ENCODE measurements around the gene TRAF3IP1.
"Not testable (repeated sequence)": the region's sequence is repeated elsewhere in the genome, so short reads cannot be mapped to it uniquely, and the experiment has no call there.

TRAF3IP1 gene

DNA sequence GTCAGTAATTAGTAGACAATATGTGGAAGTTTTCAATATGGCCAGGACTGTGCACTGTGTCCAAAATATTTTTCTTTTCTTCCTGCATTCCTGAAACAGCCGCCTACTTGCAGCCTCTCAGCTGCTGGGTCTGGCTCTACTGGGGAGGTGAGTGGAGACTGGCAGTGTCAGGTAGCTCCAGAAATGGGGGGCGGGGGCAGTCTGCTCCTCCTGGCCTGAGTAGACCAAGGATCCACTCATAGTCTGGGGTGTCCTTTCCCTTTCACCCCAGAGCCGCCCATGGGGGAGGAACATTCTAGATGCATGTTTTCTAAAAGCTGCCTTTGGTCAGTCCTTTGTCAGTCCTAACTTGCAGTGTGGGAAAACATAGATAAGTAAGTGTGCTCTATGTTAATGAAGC is 23.7 kb downstream of the TRAF3IP1 start:
- no peak for DNase-seq

GRCh38 chr2:238344517-238344916 is 24.2 kb downstream of the TRAF3IP1 start:
- no peak for DNase-seq

DNA sequence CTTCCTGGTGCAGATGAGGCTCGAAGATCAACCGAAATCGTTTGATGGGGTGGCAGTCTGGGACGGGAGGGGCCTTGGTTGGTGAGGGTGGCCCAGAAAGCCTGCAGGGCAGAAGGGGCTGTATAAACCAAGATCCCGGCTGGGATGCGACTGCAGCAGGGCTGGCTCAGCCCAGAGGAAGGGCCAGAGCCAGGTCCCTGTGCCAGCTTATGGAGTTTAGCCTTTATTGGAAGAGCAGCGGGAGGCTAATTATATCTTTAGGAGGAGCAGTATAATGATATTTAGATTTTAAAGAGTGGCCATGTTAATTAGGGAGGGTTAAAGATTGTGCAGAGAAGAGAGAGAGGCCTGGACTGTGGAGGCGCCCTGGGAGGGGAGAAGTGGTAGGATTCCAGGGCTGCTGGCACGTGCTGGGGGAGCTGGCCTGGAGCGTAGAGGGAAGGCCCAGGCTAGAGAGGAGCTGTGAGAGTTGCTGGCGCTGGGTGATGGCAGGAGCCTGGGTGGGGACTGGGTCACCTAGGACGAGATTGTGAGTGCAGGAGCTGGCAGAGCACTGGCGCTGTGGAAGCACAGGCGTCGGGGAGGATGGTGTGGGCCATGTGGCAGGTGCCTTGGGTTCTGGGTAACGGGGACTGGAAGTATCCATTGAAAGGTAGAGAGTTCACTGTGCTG is 25.1 kb downstream of the TRAF3IP1 start:
- no peak for DNase-seq

DNA sequence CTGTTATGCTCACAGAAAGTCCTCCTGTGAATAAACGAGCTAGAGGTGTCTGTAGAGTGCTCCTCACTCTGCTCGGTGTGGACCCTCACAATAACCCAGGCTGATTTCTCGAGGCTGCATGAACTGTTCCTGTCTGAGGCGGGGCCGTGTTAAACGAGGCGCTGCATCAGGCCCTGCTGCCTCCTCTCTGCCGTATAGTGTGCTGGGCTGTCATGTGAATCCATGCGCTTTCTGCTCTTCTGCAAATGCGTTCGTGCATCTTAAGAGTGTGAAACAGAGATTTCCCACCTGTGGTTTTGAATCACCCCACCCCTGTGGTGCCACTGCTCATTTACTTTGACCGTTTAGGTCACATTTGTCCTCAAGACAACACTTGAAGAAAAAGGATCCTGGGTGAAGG is 26.2 kb downstream of the TRAF3IP1 start:
- DNase-seq, result no peak

- no peak for DNase-seq
Observed at GRCh38 chr2:238350150-238350897, 30.0 kb downstream of the TRAF3IP1 start.

DNA sequence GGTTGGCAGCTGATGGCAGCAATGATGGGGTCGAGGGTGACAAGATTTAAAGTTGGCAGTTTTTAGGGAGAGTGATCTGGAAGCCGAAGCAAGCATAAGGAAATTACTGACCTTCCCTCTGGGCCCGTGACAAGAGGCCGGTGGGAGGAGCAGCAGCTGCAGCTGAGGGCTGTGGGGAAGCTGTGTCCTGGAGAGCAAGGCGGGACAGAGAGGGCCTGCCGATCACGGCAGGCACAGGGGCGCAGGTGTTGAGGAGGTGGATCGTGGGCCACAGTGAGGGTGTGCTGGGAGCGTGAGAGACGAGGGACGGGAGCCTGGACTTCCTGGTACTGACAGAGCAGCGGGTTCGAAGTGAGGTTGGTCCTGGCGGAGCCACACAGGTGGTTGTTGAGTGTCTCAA is 31.0 kb downstream of the TRAF3IP1 start:
- no peak for DNase-seq

DNA sequence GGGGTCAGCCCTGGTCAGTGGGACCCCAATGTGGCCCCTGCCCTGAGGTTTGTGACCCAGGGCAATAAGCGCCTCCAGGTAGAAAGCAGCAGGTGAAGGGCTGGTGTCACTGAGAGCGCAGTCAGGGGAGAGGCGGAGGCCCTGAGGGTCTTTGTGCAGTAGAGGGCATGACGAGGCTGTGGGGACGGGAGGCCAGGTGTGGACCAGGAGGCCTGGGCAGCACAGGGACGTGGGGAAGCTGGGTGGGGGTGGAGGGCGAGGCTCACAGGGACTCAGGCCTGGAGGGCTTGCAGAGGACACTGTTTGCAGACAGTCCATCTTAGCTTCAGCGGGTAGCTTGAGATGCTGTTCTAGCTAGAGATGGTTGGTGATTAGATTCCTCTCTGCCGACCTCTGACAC is 32.0 kb downstream of the TRAF3IP1 start:
- DNase-seq, result no peak

DNA sequence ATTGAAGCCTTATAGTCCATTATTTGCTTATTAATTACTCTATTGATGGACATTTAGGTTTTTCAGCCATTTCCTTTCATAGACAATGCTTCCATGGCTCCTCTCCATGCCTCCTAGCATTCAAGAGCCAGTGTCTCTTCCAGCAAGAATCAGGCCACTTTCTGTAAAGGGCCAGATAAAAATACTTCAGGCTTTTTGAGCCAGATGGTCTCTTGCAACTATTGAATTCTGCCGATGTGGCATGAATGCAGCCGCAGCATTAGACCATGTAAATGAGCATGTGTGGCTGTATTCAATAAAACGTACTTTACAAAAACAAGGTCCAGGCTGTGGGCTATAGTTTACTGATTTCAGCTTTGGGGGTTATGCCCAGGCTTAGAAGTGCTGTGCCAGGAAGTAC is 38.5 kb downstream of the TRAF3IP1 start:
- DNase-seq, result no peak

- DNase-seq, result no peak
Observed at GRCh38 chr2:238359403-238359802, 39.1 kb downstream of the TRAF3IP1 start.

DNA sequence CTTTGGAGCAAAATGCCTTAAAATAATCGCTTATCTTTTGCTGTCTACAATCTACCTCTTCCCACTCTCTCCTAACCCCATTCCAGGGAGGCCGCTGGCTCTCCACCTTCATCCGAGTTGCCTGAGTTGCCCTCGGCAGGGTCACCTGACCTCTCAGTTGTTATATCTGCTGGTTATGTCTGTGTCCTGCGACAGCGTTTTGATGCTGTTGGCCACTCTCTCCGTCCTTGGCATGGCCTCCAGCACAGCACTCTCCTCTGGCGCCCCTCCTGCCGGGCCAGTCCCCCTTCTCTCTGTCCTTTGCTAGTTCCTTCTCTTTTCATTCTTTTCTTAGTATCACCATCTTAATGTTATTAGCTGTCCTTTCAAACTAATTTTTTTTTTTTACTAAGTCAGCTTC is 41.6 kb downstream of the TRAF3IP1 start:
- DNase-seq, result no peak

GRCh38 chr2:238362626-238363025 is 42.3 kb downstream of the TRAF3IP1 start:
- DNase-seq, result no peak

DNA sequence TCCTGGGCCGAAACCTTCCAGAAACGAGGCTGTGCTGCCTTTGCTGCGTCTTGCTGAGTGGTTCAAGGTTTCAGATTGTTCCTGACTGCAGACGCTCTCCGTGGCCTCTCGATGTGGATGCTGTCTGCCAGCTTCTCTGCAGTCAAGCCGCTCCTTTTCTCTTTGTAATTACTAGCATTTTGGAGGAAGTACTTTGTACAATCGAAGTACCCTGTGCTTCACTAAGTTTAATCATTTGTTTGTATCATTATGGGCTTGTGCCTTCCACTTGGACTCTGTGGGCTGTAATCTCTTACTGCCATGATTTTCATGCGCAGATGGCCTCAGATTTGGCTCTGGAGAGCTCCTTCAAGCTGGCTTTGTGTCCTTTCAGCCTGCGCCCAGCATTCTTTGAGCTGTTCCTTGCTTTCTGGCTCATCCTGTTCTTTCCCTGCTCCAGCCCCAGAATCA is 49.3 kb downstream of the TRAF3IP1 start:
- no peak for DNase-seq

GRCh38 chr2:238370094-238370822 is 49.9 kb downstream of the TRAF3IP1 start:
- DNase-seq, result no peak

DNA sequence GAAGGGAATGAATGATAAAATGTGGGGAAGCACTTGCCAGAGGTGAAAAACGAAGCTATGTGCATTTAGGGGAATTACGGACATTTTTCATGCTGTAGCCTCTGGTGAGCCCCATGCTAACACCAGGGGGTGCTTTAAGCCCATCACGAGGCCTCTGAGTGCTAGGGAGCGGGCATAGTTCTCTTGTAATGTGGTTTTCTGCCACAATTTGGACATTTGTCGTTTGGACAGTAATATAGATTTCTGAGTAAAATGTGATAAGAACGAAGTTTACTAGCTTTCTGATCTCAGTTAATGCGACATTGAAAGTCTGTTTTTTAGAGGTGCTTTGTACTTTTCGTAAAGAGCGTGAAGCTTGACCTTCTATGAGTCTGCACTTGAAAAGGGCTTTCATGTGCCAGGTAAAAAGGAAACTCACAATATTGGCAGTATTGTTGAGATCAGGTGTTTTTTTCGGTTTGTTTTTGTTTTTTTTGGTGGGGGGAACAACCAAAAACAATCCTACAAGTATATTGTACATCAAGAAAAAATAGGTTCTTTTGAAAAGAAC is 50.6 kb downstream of the TRAF3IP1 start:
- DNase-seq, result peak; percentile 70

- DNase-seq, result not testable (repeated sequence)
Observed at GRCh38 chr2:238372277-238372676, 52.0 kb downstream of the TRAF3IP1 start.

DNA sequence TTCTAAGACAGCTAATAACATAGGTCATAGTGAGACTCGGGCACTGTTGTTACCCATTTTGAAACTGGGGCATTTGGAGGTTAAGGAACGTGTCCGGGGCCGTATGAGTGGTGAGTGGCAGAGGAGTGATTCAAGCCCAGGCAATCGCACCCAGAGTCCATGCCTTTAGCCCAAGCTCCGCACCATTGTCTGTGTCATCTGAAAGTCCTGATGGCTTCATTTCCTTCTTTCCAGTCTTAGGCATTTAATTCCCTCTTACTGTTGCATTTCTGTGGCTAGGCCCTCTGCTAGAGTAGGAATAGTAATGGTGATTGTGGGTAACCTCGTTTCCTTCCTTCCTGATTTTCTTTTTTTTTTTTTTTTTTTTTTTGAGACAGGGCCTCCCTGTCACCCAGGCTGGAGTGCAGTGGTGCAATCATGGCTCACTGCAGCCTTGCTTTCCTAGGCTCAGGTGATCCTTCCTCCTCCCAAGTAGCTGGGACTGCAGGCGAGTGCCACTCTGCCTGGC is 56.6 kb downstream of the TRAF3IP1 start:
- DNase-seq, result peak; percentile 61

DNA sequence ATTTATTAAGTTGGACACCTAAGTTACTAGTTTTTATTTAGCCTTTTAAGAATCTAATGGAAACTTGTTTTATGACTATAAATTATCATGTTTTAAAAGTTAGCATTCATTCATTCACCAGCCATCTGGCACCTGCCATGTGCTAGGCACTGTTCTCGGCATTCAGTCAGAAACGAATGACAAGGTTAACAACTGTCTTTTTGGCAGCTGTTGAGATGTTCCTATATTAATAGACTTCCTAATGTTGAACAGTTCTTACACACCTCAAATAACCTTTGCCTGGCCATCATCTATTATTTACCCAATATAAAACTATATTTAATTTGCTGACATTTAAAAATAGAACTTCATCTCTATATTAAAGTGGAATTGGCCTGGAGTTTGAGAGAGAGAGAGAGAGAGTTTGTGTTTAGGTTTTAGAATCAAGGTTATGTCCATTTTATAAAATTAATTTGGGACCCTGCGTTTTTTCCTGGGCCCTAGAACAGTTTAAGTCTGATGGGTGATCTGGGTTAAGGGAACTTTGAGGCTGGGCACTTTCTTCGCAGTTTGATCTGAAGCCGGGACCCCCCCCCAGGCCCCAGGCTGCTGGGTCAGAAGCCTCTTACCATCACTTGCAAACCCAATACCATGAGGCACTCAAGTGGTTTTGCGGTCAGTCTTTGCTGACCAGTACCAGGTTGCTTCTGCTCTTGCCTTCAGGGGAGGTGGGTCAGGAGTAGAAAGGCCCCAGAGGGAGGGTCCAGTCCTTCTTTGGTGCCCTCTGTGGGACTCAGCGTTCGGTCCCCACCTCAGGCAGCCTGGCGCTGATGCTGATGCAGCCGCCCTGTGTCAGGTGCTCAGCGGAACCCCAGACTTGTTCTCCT is 58.1 kb downstream of the TRAF3IP1 start:
- DNase-seq, result no peak

DNA sequence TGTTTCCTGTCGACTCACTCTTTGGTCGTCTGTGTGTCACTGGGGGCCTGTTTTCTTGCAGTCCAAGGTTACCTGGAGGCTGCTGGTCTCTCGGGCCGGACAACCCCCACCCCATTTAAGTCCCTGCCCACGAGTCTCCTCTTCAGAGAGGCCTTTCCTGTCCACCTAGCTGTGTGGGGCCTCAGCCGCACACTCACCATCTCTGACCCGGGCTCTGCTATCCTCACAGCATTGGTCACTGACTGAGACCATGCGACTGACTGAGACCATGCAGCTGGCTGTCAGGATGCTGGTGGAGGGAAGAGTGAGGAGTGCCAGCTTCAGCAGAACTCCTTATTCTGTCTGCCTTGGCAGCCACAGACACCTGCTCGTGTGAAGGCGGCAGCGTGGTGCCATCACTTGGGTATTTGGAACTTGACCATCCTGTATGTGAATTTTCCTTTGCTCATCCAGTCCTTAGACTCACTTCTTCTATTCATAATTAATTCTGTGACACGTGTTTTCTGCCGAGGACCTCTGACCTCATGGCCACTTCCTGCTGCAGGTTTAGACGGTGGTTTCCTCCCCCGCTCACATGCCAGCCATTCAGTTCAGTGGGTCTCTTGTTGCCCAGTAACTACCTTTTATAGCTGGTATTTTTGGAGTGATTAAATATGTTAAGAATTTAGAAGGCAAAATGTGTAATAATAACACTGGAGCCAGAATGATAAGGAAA is 58.9 kb downstream of the TRAF3IP1 start:
- no peak for DNase-seq

- DNase-seq, result no peak
Observed at GRCh38 chr2:238380336-238380735, 60.0 kb downstream of the TRAF3IP1 start.

DNA sequence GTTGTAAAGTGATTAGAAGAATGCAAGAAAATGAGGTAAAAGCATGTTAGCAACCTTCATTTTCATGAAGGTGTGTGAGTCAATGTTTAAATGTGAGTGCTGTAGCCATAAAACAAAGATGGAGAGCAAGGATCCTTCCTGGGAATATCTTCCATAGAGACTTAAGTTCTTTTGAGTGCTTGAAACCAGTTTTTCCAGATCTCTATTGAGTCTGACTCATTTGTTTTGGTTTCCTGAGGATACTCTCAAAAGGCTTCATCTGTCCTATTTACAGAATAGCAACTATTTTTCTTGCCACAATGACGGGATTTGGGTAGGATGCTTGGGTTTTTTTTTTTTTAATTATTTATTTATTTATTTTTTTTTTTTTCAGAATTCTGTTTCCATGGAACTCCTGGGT is 60.5 kb downstream of the TRAF3IP1 start:
- no peak for DNase-seq
